ENCODE data around the gene PROZ. TPM values are rescaled to one million over a fixed set of nuclear protein-coding genes. Genes with fewer than 3 reads are reported as not detected.
"Not testable (repeated sequence)": the region's sequence is repeated elsewhere in the genome, so short reads cannot be mapped to it uniquely, and the experiment has no call there.

The PROZ gene
- total and polyA plus RNA-seq, 10 donors = 0.11 TPM; not detected in 9

DNA sequence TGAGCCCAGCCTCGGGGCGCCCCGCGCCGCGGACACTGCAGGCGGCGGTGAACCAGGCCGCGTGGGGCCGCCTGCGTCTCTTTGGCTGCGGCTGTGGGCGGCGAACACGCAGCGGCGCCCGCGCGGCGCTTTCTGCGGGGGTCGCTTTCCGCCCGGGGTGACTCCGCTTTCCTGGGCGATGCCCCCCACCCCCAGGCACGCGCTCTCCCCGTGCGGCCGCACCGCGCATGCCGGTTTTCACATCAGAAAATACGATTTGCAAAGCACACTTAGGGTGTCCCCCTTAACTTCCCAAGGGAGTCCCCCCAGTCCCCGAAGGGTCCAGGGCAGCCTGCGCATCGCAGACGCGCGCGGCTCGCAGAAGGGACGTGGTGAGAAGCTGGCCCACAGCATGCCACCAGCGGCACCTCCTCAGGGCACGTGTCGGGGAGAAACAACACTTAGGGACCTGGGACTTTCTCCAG lies 47.6 kb upstream of the PROZ start:
- peak overlapping the region in 7 of 8 donors; percentile 25 to 68 (median 41) for H3K4me3 ChIP-seq
- intact Hi-C loops (cut with DNase I; ENCODE audit: low total_unique reads) = no loop called here
- DNase-seq = no peak
- TF ChIP-seq POLR2A (IDR thresholded peaks at IDR 0.05) (no peak), POLR2AphosphoS5 (IDR thresholded peaks at IDR 0.05) (no peak)
- TF ChIP-seq, protein P1, sequence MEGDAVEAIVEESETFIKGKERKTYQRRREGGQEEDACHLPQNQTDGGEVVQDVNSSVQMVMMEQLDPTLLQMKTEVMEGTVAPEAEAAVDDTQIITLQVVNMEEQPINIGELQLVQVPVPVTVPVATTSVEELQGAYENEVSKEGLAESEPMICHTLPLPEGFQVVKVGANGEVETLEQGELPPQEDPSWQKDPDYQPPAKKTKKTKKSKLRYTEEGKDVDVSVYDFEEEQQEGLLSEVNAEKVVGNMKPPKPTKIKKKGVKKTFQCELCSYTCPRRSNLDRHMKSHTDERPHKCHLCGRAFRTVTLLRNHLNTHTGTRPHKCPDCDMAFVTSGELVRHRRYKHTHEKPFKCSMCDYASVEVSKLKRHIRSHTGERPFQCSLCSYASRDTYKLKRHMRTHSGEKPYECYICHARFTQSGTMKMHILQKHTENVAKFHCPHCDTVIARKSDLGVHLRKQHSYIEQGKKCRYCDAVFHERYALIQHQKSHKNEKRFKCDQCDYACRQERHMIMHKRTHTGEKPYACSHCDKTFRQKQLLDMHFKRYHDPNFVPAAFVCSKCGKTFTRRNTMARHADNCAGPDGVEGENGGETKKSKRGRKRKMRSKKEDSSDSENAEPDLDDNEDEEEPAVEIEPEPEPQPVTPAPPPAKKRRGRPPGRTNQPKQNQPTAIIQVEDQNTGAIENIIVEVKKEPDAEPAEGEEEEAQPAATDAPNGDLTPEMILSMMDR (IDR thresholded peaks at IDR 0.05 in 8 of 11, conservative IDR thresholded peaks at IDR 0.05 in 3 of 11) = no peak
- 20 to 28% (median 24%) methylated on average over 32 to 49 of the region's 49 CpGs for WGBS, 5 donors
- H3K27me3 ChIP-seq (replicated peaks in 1 of 7) = peaks cover 0 to 36% (median 21%) of the 10 kb centered on the region in 7 donors
- H3K9me3 ChIP-seq = no peaks in the 10 kb centered on the region
- H3K27ac ChIP-seq = no peak overlapping the region
- H3K4me1 ChIP-seq = peaks cover 9 to 18% (median 15%) of the 10 kb centered on the region in 6 donors
- H3K36me3 ChIP-seq = no peaks in the 10 kb centered on the region

DNA sequence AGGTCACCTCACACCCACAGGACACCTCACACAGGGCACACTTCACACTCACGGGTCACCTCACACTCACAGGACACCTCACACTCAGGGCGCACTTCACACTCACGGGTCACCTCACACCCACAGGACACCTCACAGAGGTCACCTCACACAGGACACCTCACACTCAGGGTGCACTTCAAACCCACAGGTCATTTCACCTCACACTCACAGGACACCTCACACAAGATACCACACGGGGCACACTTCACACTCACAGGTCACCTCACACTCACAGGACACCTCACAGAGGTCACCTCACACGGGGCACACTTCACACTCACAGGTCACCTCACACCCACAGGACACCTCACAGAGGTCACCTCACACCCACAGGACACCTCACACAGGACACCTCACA lies 46.6 kb upstream of the PROZ start:
- H3K4me1 ChIP-seq = peaks cover 9 to 18% (median 15%) of the 10 kb centered on the region in 6 donors
- peak; percentile 34 for DNase-seq
- H3K27ac ChIP-seq; H3K9me3 ChIP-seq; H3K36me3 ChIP-seq; H3K4me3 ChIP-seq; intact Hi-C loops (cut with DNase I; ENCODE audit: low total_unique reads): not testable (repeated sequence)
- peaks cover 0 to 34% (median 21%) of the 10 kb centered on the region in 7 donors for H3K27me3 ChIP-seq (replicated peaks in 1 of 7)
- 83 to 94% (median 89%) methylated on average over 5 of the region's 5 CpGs for WGBS, 5 donors

DNA sequence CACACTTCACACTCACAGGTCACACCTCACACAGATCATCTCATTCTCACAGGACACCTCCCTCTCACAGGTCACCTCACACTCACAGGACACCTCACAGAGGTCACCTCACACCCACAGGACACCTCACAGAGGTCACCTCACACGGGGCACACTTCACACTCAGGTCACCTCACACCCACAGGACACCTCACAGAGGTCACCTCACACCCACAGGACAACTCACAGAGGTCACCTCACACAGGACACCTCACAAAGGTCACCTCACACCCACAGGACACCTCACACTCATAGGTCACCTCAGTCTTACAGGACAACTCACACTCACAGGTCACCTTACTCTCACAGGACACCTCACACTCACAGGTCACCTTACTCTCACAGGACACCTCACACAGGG lies 46.0 kb upstream of the PROZ start:
- H3K4me1 ChIP-seq = peaks cover 9 to 18% (median 15%) of the 10 kb centered on the region in 6 donors
- DNase-seq; intact Hi-C loops (cut with DNase I; ENCODE audit: low total_unique reads); H3K27ac ChIP-seq; H3K36me3 ChIP-seq; H3K4me3 ChIP-seq; H3K9me3 ChIP-seq: not testable (repeated sequence)
- H3K27me3 ChIP-seq (replicated peaks in 1 of 7) = peaks cover 0 to 31% (median 21%) of the 10 kb centered on the region in 7 donors
- WGBS, 5 donors = 58 to 85% (median 77%) methylated on average over 1 of the region's 1 CpG

- Histone ChIP-seq H3K27me3 (replicated peaks in 1 of 7) (peaks cover 0 to 32% (median 21%) of the 10 kb centered on the region in 7 donors), H3K9me3 (no peaks in the 10 kb centered on the region), H3K4me1 (peaks cover 9 to 18% (median 15%) of the 10 kb centered on the region in 6 donors), H3K27ac (no peak overlapping the region), H3K36me3 (no peaks in the 10 kb centered on the region), H3K4me3 (no peak overlapping the region)
- WGBS, 5 donors = 28 to 42% (median 39%) methylated on average over 8 to 9 of the region's 9 CpGs
- TF ChIP-seq, protein P1 (IDR thresholded peaks at IDR 0.05 in 8 of 11, conservative IDR thresholded peaks at IDR 0.05 in 3 of 11) = no peak
- TF ChIP-seq POLR2A (IDR thresholded peaks at IDR 0.05) = no peak
- no peak for TF ChIP-seq POLR2AphosphoS5 (IDR thresholded peaks at IDR 0.05)
- intact Hi-C loops (cut with DNase I; ENCODE audit: low total_unique reads) = no loop called here
- DNase-seq = peak; percentile 56
Observed at GRCh38 chr13:113112893-113113845, 45.3 kb upstream of the PROZ start.

DNA sequence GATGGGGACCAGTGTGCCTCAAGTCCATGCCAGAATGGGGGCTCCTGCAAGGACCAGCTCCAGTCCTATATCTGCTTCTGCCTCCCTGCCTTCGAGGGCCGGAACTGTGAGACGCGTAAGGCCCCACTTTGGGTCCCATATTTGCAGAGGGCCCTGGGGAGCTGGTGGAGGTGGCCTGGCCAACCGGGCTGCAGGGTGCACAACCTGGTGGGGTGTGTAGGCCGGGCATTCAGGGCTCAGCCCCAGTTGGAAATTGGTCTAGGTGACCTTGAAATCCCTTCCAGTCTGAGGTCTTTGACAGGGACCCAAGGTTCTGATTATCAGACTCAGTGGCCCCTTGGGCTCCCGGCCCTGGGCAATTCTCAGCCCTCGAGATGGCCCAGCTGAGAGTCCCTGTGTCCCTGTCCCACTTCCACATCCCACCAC lies 44.6 kb upstream of the PROZ start:
- TF ChIP-seq POLR2A (IDR thresholded peaks at IDR 0.05) (no peak), POLR2AphosphoS5 (IDR thresholded peaks at IDR 0.05) (no peak)
- TF ChIP-seq, protein P1 (IDR thresholded peaks at IDR 0.05 in 8 of 11, conservative IDR thresholded peaks at IDR 0.05 in 3 of 11) = no peak
- intact Hi-C loops (cut with DNase I; ENCODE audit: low total_unique reads) = no loop called here
- H3K4me1 ChIP-seq = peaks cover 9 to 18% (median 15%) of the 10 kb centered on the region in 6 donors
- no peak overlapping the region for H3K4me3 ChIP-seq
- 83 to 92% (median 88%) methylated on average over 2 to 8 of the region's 8 CpGs for WGBS, 5 donors
- DNase-seq = peak; percentile 54
- H3K36me3 ChIP-seq = no peaks in the 10 kb centered on the region
- peaks cover 0 to 39% (median 21%) of the 10 kb centered on the region in 7 donors for H3K27me3 ChIP-seq (replicated peaks in 1 of 7)
- no peak overlapping the region for H3K27ac ChIP-seq
- H3K9me3 ChIP-seq = no peaks in the 10 kb centered on the region
